Measurements from ENCODE around the gene C12orf56.
"Not testable (repeated sequence)": the region's sequence is repeated elsewhere in the genome, so short reads cannot be mapped to it uniquely, and the experiment has no call there.

Gene C12orf56

GRCh38 chr12:64225626-64226025, 164.9 kb downstream of the C12orf56 start:
- no peak for FAIRE-seq

- FAIRE-seq = no peak
These were observed 168.4 kb downstream of the C12orf56 start, which contains the start of gene KICS2 for GRCh38 chr12:64222009-64222765. Gene KICS2, minus strand, starts transcription at chr12:64222296. Its CDS starts 59 bp downstream, at chr12:64222237.

- no peak for FAIRE-seq
These were observed 168.9 kb downstream of the C12orf56 start for GRCh38 chr12:64221651-64222008.

- FAIRE-seq = no peak
These were observed 170.5 kb downstream of the C12orf56 start for GRCh38 chr12:64220046-64220445.

- FAIRE-seq = no peak
These were observed 171.4 kb downstream of the C12orf56 start for GRCh38 chr12:64219145-64219544.

- FAIRE-seq = no peak
These were observed 172.0 kb downstream of the C12orf56 start for GRCh38 chr12:64218597-64218996.

GRCh38 chr12:64217643-64218042, 172.9 kb downstream of the C12orf56 start:
- not testable (repeated sequence) for FAIRE-seq

GRCh38 chr12:64216239-64216638, 174.3 kb downstream of the C12orf56 start:
- FAIRE-seq = no peak

Data from A204.1 (cell line).